HepG2 (cell line): ENCODE data around the gene MYH9. TPM values are rescaled to one million over a fixed set of nuclear protein-coding genes. Genes with fewer than 3 reads are reported as not detected.

Experiments used
- CBX2 ChIP-seq, 2 experiments: fragments of 200-600 bp in 1 of 2; sonication (generic); formaldehyde crosslinking in 1 of 2; IDR thresholded peaks; 2 replicates each; pipeline versions ENCODE4 v1.7.0 to v1.8.1; 2018 to 2022; ENCODE audit warnings: low read depth in 2 of 2, low read length in 1 of 2, mild to moderate bottlenecking in 1 of 2, missing genetic modification reagents in 1 of 2
- DMAP1 ChIP-seq: IDR thresholded peaks from 2 replicates; pipeline ENCODE4 v1.6.1; 2016
- KDM3A ChIP-seq: IDR thresholded peaks from 2 replicates; pipeline ENCODE4 v1.6.1; 2018; ENCODE audit warnings: low read depth, missing compliant biosample characterization
- MAFF ChIP-seq: IDR thresholded peaks from 2 replicates; pipeline ENCODE4 v1.6.1; 2011; ENCODE audit warnings: low read depth, low read length, improper control_type of control experiment
- PCBP2 ChIP-seq: fragments of 200-400 bp; formaldehyde crosslinking; optimal IDR thresholded peaks from 2 replicates; pipeline ENCODE3; 2018; ENCODE audit warnings: low read length, low read depth; ENCODE audit not compliant: poor library complexity, severe bottlenecking
- USF2 ChIP-seq, 2 experiments: sonication (generic) in 1 of 2; formaldehyde crosslinking in 1 of 2; IDR thresholded peaks; 2 replicates each; pipeline versions ENCODE4 v1.5.1 to v1.6.1; 2011 to 2020; ENCODE audit warnings: borderline replicate concordance in 1 of 2, low read depth in 1 of 2, low read length in 1 of 2, mild to moderate bottlenecking in 1 of 2, missing genetic modification reagents in 1 of 2, moderate library complexity in 1 of 2
- ZNF556 ChIP-seq: sonication (generic); formaldehyde crosslinking; IDR thresholded peaks from 2 replicates; pipeline ENCODE4 v1.4.0; 2020; ENCODE audit warnings: mild to moderate bottlenecking, missing genetic modification reagents, borderline replicate concordance
- ZNF609 ChIP-seq: sonication (generic); formaldehyde crosslinking; IDR thresholded peaks from 2 replicates; pipeline ENCODE4 v1.4.0; 2020; ENCODE audit warnings: mild to moderate bottlenecking, missing genetic modification reagents, borderline replicate concordance
- polyA plus RNA-seq, 8 experiments: library from polyadenylated mRNA; depleted of rRNA in 3 of 8; stranded (reverse) in 7 of 8; unstranded in 1 of 8; fragments of >200 nt; fragmentation: Illumina TruSeq in 4 of 8; extraction: Trizol in 4 of 8; gene quantifications; 2 replicates each; pipeline versions ENCODE4 v1.2.1 to v1.2.3, GENCODE V29; 2011 to 2016; ENCODE audit warnings: low read depth in 4 of 8, missing spikeins in 1 of 8, mixed read lengths in 1 of 8; ENCODE audit not compliant: insufficient read depth in 1 of 8
- total RNA-seq, 5 experiments: library from RNA; depleted of rRNA; stranded (reverse); fragments of >200 nt; fragmentation: Illumina TruSeq; extraction: Trizol; gene quantifications; 2 replicates each; pipeline ENCODE4 v1.2.3, GENCODE V29; 2016; ENCODE audit warnings: low read depth in 1 of 5
- TF ChIP-seq, protein P1 (sequence below): sonication (generic); formaldehyde crosslinking; IDR thresholded peaks from 2 replicates; pipeline ENCODE4 v1.4.0; 2020; ENCODE audit warnings: missing genetic modification reagents
- TF ChIP-seq, protein P2 (sequence below): sonication (generic); formaldehyde crosslinking; IDR thresholded peaks from 2 replicates; pipeline ENCODE4 v1.8.1; 2023; ENCODE audit warnings: mild to moderate bottlenecking, inconsistent platforms, moderate library complexity, missing genetic modification reagents, borderline replicate concordance

MYH9 gene
- total and polyA plus RNA-seq, 2 of the 13 experiments (the other 11 are each of a cell fraction or from before 2014, with no cell fraction given) = 50.7 to 98.5 TPM

DNA sequence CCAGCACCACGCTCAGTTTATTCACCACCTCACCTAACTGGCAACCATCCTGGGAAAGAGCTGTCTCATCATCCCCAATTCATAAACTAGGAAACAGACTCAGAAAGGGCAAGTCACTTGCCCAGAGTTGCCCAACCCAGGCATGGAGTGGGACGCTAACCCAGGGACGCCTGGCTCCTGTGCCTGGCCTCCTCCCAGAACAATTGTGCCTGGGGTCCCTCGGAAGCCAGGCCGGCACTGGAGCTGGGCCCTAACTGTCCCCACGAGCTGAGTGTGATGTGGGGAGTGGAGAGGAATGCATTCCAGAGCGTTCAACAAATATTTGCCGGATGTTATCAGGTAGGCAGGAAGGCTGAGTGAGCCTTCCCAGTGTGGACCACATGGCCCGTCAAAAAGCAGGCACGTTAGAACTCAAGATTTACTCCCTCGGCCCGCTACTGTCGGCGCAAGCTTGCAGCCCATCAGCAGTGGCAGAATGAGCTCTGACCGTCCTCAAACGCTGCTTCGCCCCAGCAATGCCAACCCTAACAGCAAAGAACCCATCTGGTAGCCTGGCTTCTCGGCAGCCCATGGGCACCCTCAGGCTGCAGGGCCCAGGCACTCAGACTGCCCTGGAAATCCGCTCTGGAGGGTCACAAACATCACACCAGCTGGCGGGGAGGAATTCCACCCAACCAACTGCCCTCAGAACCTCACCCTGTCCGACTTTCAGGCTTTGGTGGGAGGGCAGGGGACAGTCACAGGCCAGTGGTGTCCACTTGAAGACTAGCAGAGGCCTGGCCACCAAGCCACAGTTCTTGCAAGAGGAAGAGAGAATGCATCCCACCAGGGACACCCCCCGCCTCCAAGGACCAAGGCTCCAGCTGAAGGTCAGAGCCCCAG is 35.6 kb downstream of the MYH9 start (continued):
- TF ChIP-seq CBX2 (IDR thresholded peaks at IDR 0.05; ENCODE audit: low read depth, low read length) (no peak), CBX2 (CRISPR knock-in tag; IDR thresholded peaks at IDR 0.05; ENCODE audit: low read depth) (no peak), ZNF556 (no peak; the same call in 1 of the 2 replicates), USF2 (IDR thresholded peaks at IDR 0.05; ENCODE audit: low read depth, low read length) (no peak), USF2 (CRISPR knock-in tag; IDR thresholded peaks at IDR 0.05; ENCODE audit: borderline replicate concordance) (no peak), KDM3A (CRISPR knock-in tag) (0 out of 2 replicates have a peak, but pooled peaks have one; percentile 24), ZNF609 (CRISPR knock-in tag) (peak; percentile 63; the same call in 1 of the 2 replicates), DMAP1 (peak; percentile 77), PCBP2 (no peak), MAFF (no peak)
- TF ChIP-seq, protein P1, sequence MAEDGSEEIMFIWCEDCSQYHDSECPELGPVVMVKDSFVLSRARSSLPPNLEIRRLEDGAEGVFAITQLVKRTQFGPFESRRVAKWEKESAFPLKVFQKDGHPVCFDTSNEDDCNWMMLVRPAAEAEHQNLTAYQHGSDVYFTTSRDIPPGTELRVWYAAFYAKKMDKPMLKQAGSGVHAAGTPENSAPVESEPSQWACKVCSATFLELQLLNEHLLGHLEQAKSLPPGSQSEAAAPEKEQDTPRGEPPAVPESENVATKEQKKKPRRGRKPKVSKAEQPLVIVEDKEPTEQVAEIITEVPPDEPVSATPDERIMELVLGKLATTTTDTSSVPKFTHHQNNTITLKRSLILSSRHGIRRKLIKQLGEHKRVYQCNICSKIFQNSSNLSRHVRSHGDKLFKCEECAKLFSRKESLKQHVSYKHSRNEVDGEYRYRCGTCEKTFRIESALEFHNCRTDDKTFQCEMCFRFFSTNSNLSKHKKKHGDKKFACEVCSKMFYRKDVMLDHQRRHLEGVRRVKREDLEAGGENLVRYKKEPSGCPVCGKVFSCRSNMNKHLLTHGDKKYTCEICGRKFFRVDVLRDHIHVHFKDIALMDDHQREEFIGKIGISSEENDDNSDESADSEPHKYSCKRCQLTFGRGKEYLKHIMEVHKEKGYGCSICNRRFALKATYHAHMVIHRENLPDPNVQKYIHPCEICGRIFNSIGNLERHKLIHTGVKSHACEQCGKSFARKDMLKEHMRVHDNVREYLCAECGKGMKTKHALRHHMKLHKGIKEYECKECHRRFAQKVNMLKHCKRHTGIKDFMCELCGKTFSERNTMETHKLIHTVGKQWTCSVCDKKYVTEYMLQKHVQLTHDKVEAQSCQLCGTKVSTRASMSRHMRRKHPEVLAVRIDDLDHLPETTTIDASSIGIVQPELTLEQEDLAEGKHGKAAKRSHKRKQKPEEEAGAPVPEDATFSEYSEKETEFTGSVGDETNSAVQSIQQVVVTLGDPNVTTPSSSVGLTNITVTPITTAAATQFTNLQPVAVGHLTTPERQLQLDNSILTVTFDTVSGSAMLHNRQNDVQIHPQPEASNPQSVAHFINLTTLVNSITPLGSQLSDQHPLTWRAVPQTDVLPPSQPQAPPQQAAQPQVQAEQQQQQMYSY (CRISPR knock-in tag) = no peak
- TF ChIP-seq, protein P2, sequence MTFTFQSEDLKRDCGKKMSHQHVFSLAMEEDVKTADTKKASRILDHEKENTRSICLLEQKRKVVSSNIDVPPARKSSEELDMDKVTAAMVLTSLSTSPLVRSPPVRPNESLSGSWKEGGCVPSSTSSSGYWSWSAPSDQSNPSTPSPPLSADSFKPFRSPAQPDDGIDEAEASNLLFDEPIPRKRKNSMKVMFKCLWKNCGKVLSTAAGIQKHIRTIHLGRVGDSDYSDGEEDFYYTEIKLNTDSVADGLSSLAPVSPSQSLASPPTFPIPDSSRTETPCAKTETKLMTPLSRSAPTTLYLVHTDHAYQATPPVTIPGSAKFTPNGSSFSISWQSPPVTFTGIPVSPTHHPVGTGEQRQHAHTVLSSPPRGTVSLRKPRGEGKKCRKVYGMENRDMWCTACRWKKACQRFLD (CRISPR knock-in tag) = 0 out of 2 replicates have a peak, but pooled peaks have one; percentile 39
